SK-N-SH treated with all-trans-retinoic acid at 6 μM for 48 hours (cell line): ENCODE measurements around the gene NKD1.

Experiments
- ATAC-seq: fragments of 200-7000 bp; cut with Tn5 transposase; 3 replicates; pipeline ENCODE4 v1.9.1; 2020; ENCODE audit warnings: mild to moderate bottlenecking, moderate library complexity
- ARNTL ChIP-seq: fragments of 450-650 bp; formaldehyde crosslinking; IDR thresholded peaks from 2 replicates; pipeline ENCODE4 v1.5.0; 2020; ENCODE audit warnings: low read depth, mild to moderate bottlenecking, moderate library complexity, borderline replicate concordance
- BACH2 ChIP-seq: fragments of 250-450 bp; sonication (Bioruptor Pico); IDR thresholded peaks from 2 replicates; pipeline ENCODE4 v1.9.0; 2021; ENCODE audit warnings: mild to moderate bottlenecking, borderline replicate concordance
- CREB5 ChIP-seq: fragments of 250-450 bp; sonication (Bioruptor Pico); IDR thresholded peaks from 2 replicates; pipeline ENCODE4 v1.5.1; 2020; ENCODE audit warnings: low read depth, mild to moderate bottlenecking, moderate library complexity
- CSDC2 ChIP-seq: fragments of 250-450 bp; sonication (Bioruptor Pico); IDR thresholded peaks from 2 replicates; pipeline ENCODE4 v1.5.0; 2020; ENCODE audit warnings: mild to moderate bottlenecking, moderate library complexity
- ESRRG ChIP-seq: fragments of 250-450 bp; sonication (Bioruptor Pico); IDR thresholded peaks from 2 replicates; pipeline ENCODE4 v1.6.1; 2021; ENCODE audit warnings: mild to moderate bottlenecking
- GLIS3 ChIP-seq: fragments of 250-450 bp; sonication (Bioruptor Pico); IDR thresholded peaks from 2 replicates; pipeline ENCODE4 v1.5.0; 2020; ENCODE audit warnings: mild to moderate bottlenecking, moderate library complexity
- ISL1 ChIP-seq: fragments of 250-450 bp; sonication (Bioruptor Pico); IDR thresholded peaks from 2 replicates; pipeline ENCODE4 v2.1.2; 2022; ENCODE audit warnings: mild to moderate bottlenecking, moderate library complexity
- OSR1 ChIP-seq: fragments of 250-450 bp; sonication (Bioruptor Pico); IDR thresholded peaks from 2 replicates; pipeline ENCODE4 v1.8.0; 2022; ENCODE audit warnings: moderate library complexity, mild to moderate bottlenecking, inconsistent platforms
- PPARA ChIP-seq: fragments of 250-450 bp; sonication (Bioruptor Pico); IDR thresholded peaks from 2 replicates; pipeline ENCODE4 v1.5.0; 2020; ENCODE audit warnings: mild to moderate bottlenecking, borderline replicate concordance
- RARB ChIP-seq: fragments of 250-450 bp; sonication (Bioruptor Pico); IDR thresholded peaks from 2 replicates; pipeline ENCODE4 v1.8.0; 2021; ENCODE audit warnings: mild to moderate bottlenecking, moderate library complexity
- SNAI2 ChIP-seq: fragments of 250-450 bp; sonication (Bioruptor Pico); IDR thresholded peaks from 2 replicates; pipeline ENCODE4 v1.5.0; 2020; ENCODE audit warnings: mild to moderate bottlenecking, moderate library complexity
- TCF4 ChIP-seq: fragments of 250-450 bp; sonication (Bioruptor Pico); IDR thresholded peaks from 2 replicates; pipeline ENCODE4 v1.8.0; 2021; ENCODE audit warnings: mild to moderate bottlenecking, moderate library complexity, borderline replicate concordance
- TSHZ2 ChIP-seq: fragments of 250-450 bp; sonication (Bioruptor Pico); IDR thresholded peaks from 2 replicates; pipeline ENCODE4 v1.5.0; 2020; ENCODE audit warnings: mild to moderate bottlenecking, moderate library complexity
- ZC3H10 ChIP-seq: fragments of 250-450 bp; sonication (Bioruptor Pico); IDR thresholded peaks from 2 replicates; pipeline ENCODE4 v1.5.1; 2021; ENCODE audit warnings: mild to moderate bottlenecking, moderate library complexity
- ZFP3 ChIP-seq: fragments of 250-450 bp; sonication (Bioruptor Pico); IDR thresholded peaks from 2 replicates; pipeline ENCODE4 v1.5.0; 2020; ENCODE audit warnings: mild to moderate bottlenecking, moderate library complexity
- ZFP30 ChIP-seq: fragments of 450-650 bp; formaldehyde crosslinking; IDR thresholded peaks from 2 replicates; pipeline ENCODE4 v1.5.0; 2022; ENCODE audit warnings: mild to moderate bottlenecking, moderate library complexity
- ZNF565 ChIP-seq: fragments of 450-650 bp; formaldehyde crosslinking; conservative IDR thresholded peaks from 2 replicates; pipeline ENCODE4 v1.5.0; 2020; ENCODE audit warnings: low read depth, mild to moderate bottlenecking, moderate library complexity
- ZNF70 ChIP-seq: fragments of 450-650 bp; formaldehyde crosslinking; IDR thresholded peaks from 2 replicates; pipeline ENCODE4 v1.5.0; 2020; ENCODE audit warnings: mild to moderate bottlenecking, moderate library complexity
- ZNF8 ChIP-seq: fragments of 450-650 bp; formaldehyde crosslinking; IDR thresholded peaks from 2 replicates; pipeline ENCODE4 v1.5.0; 2020; ENCODE audit warnings: mild to moderate bottlenecking, moderate library complexity
- TF ChIP-seq, protein P1 (sequence below): fragments of 250-450 bp; sonication (Bioruptor Pico); IDR thresholded peaks from 2 replicates; pipeline ENCODE4 v1.8.0; 2021; ENCODE audit warnings: low read depth, mild to moderate bottlenecking, moderate library complexity, borderline replicate concordance
- TF ChIP-seq, protein P2 (sequence below): fragments of 250-450 bp; sonication (Bioruptor Pico); IDR thresholded peaks from 2 replicates; pipeline ENCODE4 v1.8.0; 2020; ENCODE audit warnings: mild to moderate bottlenecking, moderate library complexity, borderline replicate concordance

Gene NKD1

DNA sequence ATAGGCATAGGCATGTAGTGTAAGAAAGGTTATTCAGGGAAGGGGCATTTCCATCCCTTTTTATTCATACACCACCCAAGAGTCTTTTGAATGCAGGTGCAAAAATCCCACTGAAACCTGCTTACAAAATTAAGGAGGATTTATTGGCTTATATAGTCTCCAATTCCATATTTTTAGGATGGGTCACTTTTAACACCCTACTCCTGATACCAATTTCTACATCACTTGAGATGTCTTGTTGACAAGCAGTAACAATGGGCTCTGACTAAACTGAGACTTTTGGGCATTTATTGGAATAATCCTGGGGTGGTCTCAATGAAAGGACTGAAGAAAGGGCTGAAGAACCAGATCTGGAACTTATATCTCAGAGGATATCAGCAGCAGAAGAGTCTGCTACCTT lies 18.9 kb upstream of the NKD1 start:
- TF ChIP-seq ZNF8 (CRISPR knock-in tag): no peak
- no peak for TF ChIP-seq CSDC2 (CRISPR knock-in tag)
- no peak for TF ChIP-seq ESRRG

GRCh38 chr16:50530277-50531236 lies 17.6 kb upstream of the NKD1 start:
- TF ChIP-seq, protein P1, sequence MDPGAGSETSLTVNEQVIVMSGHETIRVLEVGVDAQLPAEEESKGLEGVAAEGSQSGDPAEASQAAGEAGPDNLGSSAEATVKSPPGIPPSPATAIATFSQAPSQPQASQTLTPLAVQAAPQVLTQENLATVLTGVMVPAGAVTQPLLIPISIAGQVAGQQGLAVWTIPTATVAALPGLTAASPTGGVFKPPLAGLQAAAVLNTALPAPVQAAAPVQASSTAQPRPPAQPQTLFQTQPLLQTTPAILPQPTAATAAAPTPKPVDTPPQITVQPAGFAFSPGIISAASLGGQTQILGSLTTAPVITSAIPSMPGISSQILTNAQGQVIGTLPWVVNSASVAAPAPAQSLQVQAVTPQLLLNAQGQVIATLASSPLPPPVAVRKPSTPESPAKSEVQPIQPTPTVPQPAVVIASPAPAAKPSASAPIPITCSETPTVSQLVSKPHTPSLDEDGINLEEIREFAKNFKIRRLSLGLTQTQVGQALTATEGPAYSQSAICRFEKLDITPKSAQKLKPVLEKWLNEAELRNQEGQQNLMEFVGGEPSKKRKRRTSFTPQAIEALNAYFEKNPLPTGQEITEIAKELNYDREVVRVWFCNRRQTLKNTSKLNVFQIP (CRISPR knock-in tag): no peak
- TF ChIP-seq ESRRG (no peak), ZNF70 (CRISPR knock-in tag) (no peak), CSDC2 (CRISPR knock-in tag) (no peak), BACH2 (CRISPR knock-in tag) (no peak), GLIS3 (CRISPR knock-in tag) (no peak)
- no peak for ATAC-seq

More for the DNA sequence above, 18.9 kb upstream of the NKD1 start:
- no peak for ATAC-seq

GRCh38 chr16:50531359-50531758 lies 16.8 kb upstream of the NKD1 start:
- no peak for ATAC-seq
- TF ChIP-seq CSDC2 (CRISPR knock-in tag) (no peak), ZC3H10 (CRISPR knock-in tag) (no peak), TSHZ2 (no peak), CREB5 (CRISPR knock-in tag) (no peak), ZFP3 (CRISPR knock-in tag) (no peak), BACH2 (CRISPR knock-in tag) (no peak), OSR1 (CRISPR knock-in tag) (no peak), SNAI2 (no peak), TCF4 (CRISPR knock-in tag) (no peak), RARB (CRISPR knock-in tag) (no peak), ZNF70 (CRISPR knock-in tag) (no peak), PPARA (no peak)
- TF ChIP-seq, protein P1 (CRISPR knock-in tag): no peak

- ATAC-seq: no peak
- no peak for TF ChIP-seq ZFP3 (CRISPR knock-in tag)
- no peak for TF ChIP-seq ZC3H10 (CRISPR knock-in tag)
- no peak for TF ChIP-seq ARNTL (CRISPR knock-in tag)
- TF ChIP-seq ZFP30 (CRISPR knock-in tag): no peak
- no peak for TF ChIP-seq ZNF8 (CRISPR knock-in tag)
- TF ChIP-seq RARB (CRISPR knock-in tag): no peak
- TF ChIP-seq ESRRG: no peak
- TF ChIP-seq, protein P2, sequence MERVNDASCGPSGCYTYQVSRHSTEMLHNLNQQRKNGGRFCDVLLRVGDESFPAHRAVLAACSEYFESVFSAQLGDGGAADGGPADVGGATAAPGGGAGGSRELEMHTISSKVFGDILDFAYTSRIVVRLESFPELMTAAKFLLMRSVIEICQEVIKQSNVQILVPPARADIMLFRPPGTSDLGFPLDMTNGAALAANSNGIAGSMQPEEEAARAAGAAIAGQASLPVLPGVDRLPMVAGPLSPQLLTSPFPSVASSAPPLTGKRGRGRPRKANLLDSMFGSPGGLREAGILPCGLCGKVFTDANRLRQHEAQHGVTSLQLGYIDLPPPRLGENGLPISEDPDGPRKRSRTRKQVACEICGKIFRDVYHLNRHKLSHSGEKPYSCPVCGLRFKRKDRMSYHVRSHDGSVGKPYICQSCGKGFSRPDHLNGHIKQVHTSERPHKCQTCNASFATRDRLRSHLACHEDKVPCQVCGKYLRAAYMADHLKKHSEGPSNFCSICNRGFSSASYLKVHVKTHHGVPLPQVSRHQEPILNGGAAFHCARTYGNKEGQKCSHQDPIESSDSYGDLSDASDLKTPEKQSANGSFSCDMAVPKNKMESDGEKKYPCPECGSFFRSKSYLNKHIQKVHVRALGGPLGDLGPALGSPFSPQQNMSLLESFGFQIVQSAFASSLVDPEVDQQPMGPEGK (CRISPR knock-in tag): no peak
- TF ChIP-seq, protein P1 (CRISPR knock-in tag): no peak
- TF ChIP-seq CREB5 (CRISPR knock-in tag): no peak
- no peak for TF ChIP-seq ISL1 (CRISPR knock-in tag)
- TF ChIP-seq ZNF70 (CRISPR knock-in tag): no peak
- no peak for TF ChIP-seq ZNF565 (CRISPR knock-in tag)
Measured at GRCh38 chr16:50531901-50532300, 16.3 kb upstream of the NKD1 start.
